Liver (tissue), 9 donors: ENCODE data around the gene AFDN. TPM values are rescaled to one million over a fixed set of nuclear protein-coding genes. Genes with fewer than 3 reads are reported as not detected.

Experiments
- DNase-seq: peaks from one replicate; pipeline ENCODE4 v3.0.0-alpha.2; 2017; ENCODE audit warnings: low spot score
- H3K27ac ChIP-seq, 2 donors: one replicate each; pipeline ENCODE4 v1.7.0; 2013; ENCODE audit warnings: inconsistent platforms in 2 of 2, low read length in 2 of 2, control low read depth in 1 of 2, low read depth in 1 of 2, mild to moderate bottlenecking in 1 of 2
- H3K27me3 ChIP-seq, 4 donors: one replicate each; pipeline versions ENCODE4 v1.6.1 to v1.7.0; 2013; ENCODE audit warnings: low read length in 3 of 4, inconsistent platforms in 1 of 4, mild to moderate bottlenecking in 1 of 4, moderate library complexity in 1 of 4; ENCODE audit not compliant: control insufficient read depth in 4 of 4, insufficient read depth in 4 of 4
- H3K36me3 ChIP-seq, 4 donors: one replicate each; pipeline versions ENCODE4 v1.6.1 to v1.7.0; 2013; ENCODE audit warnings: low read length in 3 of 4, mild to moderate bottlenecking in 3 of 4, low read depth in 1 of 4, moderate library complexity in 1 of 4; ENCODE audit not compliant: control insufficient read depth in 4 of 4, insufficient read depth in 3 of 4
- H3K4me1 ChIP-seq, 4 donors: one replicate each; pipeline versions ENCODE4 v1.6.1 to v1.7.0; 2013; ENCODE audit warnings: low read length in 3 of 4, mild to moderate bottlenecking in 3 of 4, moderate library complexity in 1 of 4; ENCODE audit not compliant: control insufficient read depth in 4 of 4, insufficient read depth in 4 of 4
- H3K4me3 ChIP-seq, 3 donors: one replicate each; pipeline versions ENCODE4 v1.6.1 to v1.7.0; 2013; ENCODE audit warnings: low read length in 3 of 3, control low read depth in 1 of 3, low read depth in 1 of 3, mild to moderate bottlenecking in 1 of 3
- H3K9ac ChIP-seq, 2 donors: one replicate each; pipeline ENCODE4 v1.7.0; 2013; ENCODE audit warnings: low read length in 2 of 2, mild to moderate bottlenecking in 2 of 2, moderate library complexity in 2 of 2, control low read depth in 1 of 2, low read depth in 1 of 2
- H3K9me3 ChIP-seq, 4 donors: one replicate each; pipeline versions ENCODE4 v1.6.1 to v1.7.0; 2013; ENCODE audit warnings: low read length in 3 of 4; ENCODE audit not compliant: control insufficient read depth in 4 of 4
- ATF3 ChIP-seq: IDR thresholded peaks from 2 replicates; pipeline ENCODE4 v1.6.1; 2016; ENCODE audit warnings: antibody characterized with exemption
- CTCF ChIP-seq: fragments of 150-350 bp; IDR thresholded peaks from 2 replicates; pipeline ENCODE4 v1.5.1; 2017; ENCODE audit warnings: improper control_type of control experiment, low read depth, low read length; ENCODE audit not compliant: missing input control
- EGR1 ChIP-seq, 2 donors: IDR thresholded peaks; 2 replicates each; pipeline ENCODE4 v1.6.1; 2016 to 2018; ENCODE audit warnings: antibody characterized with exemption in 2 of 2, low read depth in 2 of 2
- FOXA1 ChIP-seq: IDR thresholded peaks from 2 replicates; pipeline ENCODE4 v1.6.1; 2016; ENCODE audit warnings: antibody characterized with exemption
- FOXA2 ChIP-seq: IDR thresholded peaks from 2 replicates; pipeline ENCODE4 v1.6.1; 2016; ENCODE audit warnings: antibody characterized with exemption
- GABPA ChIP-seq, 2 donors: IDR thresholded peaks in 1 of 2; conservative IDR thresholded peaks in 1 of 2; 2 replicates each; pipeline ENCODE4 v1.6.1; 2016; ENCODE audit warnings: antibody characterized with exemption in 2 of 2, mild to moderate bottlenecking in 1 of 2, moderate library complexity in 1 of 2
- HNF4A ChIP-seq, 2 donors: conservative IDR thresholded peaks; 2 replicates each; pipeline ENCODE4 v1.6.1; 2016; ENCODE audit warnings: antibody characterized with exemption in 2 of 2, mild to moderate bottlenecking in 2 of 2
- HNF4G ChIP-seq: IDR thresholded peaks from 2 replicates; pipeline ENCODE4 v1.6.1; 2016; ENCODE audit warnings: antibody characterized with exemption
- JUND ChIP-seq, 2 donors: IDR thresholded peaks; 2 replicates each; pipeline ENCODE4 v1.6.1; 2016; ENCODE audit warnings: antibody characterized with exemption in 2 of 2
- MAX ChIP-seq: IDR thresholded peaks from 2 replicates; pipeline ENCODE4 v1.6.1; 2016; ENCODE audit warnings: antibody characterized with exemption
- NR2F2 ChIP-seq: IDR thresholded peaks from 2 replicates; pipeline ENCODE4 v1.6.1; 2016; ENCODE audit warnings: antibody characterized with exemption
- RAD21 ChIP-seq, 2 donors: IDR thresholded peaks; 2 replicates each; pipeline ENCODE4 v1.6.1; 2016; ENCODE audit warnings: antibody characterized with exemption in 2 of 2, mild to moderate bottlenecking in 2 of 2
- REST ChIP-seq: IDR thresholded peaks from 2 replicates; pipeline ENCODE4 v1.6.1; 2016; ENCODE audit warnings: antibody characterized with exemption, mild to moderate bottlenecking
- RXRA ChIP-seq, 2 donors: IDR thresholded peaks; 2 replicates each; pipeline ENCODE4 v1.6.1; 2017 to 2018; ENCODE audit warnings: antibody characterized with exemption in 2 of 2, mild to moderate bottlenecking in 1 of 2
- SP1 ChIP-seq: IDR thresholded peaks from 2 replicates; pipeline ENCODE4 v1.6.1; 2018; ENCODE audit warnings: antibody characterized with exemption, mild to moderate bottlenecking
- TAF1 ChIP-seq: conservative IDR thresholded peaks from 2 replicates; pipeline ENCODE4 v1.6.1; 2016; ENCODE audit warnings: antibody characterized with exemption, mild to moderate bottlenecking
- YY1 ChIP-seq: IDR thresholded peaks from 2 replicates; pipeline ENCODE4 v1.6.1; 2016; ENCODE audit warnings: antibody characterized with exemption, mild to moderate bottlenecking
- ZBTB33 ChIP-seq: IDR thresholded peaks from 2 replicates; pipeline ENCODE4 v1.6.1; 2016; ENCODE audit warnings: antibody characterized with exemption
- WGBS: extraction: QIAGEN DNeasy Blood & Tissue Kit; methylation state at CpG from one replicate; pipeline ENCODE4 v1.1.7; 2013; 5-methylcytosine and 5-hydroxymethylcytosine counted together
- polyA plus RNA-seq, 2 donors: library from polyadenylated mRNA; stranded (reverse) in 1 of 2; unstranded in 1 of 2; fragments of 200-250 nt in 1 of 2; fragments of >200 nt in 1 of 2; fragmentation: Nextera tagmentation in 1 of 2; extraction: Ambion mirVana in 1 of 2; gene quantifications; one replicate each; pipeline versions ENCODE4 v1.2.1 to v1.2.3, GENCODE V29; 2013 to 2015
- total RNA-seq, 2 donors: library from RNA; depleted of rRNA; stranded (reverse); fragments of >200 nt; gene quantifications; one replicate each; pipeline ENCODE4 v1.2.3, GENCODE V29; 2014
- donor health status: healthy.
- donor health status: healthy.
- donor health status: healthy.
- donor health status: healthy.
- donor health status: healthy.

The AFDN gene
- total and polyA plus RNA-seq, 4 donors: 21.3 to 145 (median 29.3) TPM

GRCh38 chr6:167838207-167838748 lies 11.6 kb downstream of the AFDN start:
- no peaks in the 10 kb centered on the region for H3K9me3 ChIP-seq
- H3K27me3 ChIP-seq: no peaks in the 10 kb centered on the region
- DNase-seq: no peak
- H3K36me3 ChIP-seq: no peaks in the 10 kb centered on the region
- no peak overlapping the region for H3K4me3 ChIP-seq
- TF ChIP-seq GABPA (IDR thresholded peaks at IDR 0.05 in 1 of 2, conservative IDR thresholded peaks at IDR 0.05 in 1 of 2) (no peak), MAX (no peak), RXRA (IDR thresholded peaks at IDR 0.05) (no peak), ZBTB33 (no peak), NR2F2 (no peak), FOXA1 (no peak), RAD21 (IDR thresholded peaks at IDR 0.05) (no peak), HNF4G (no peak), YY1 (no peak), REST (no peak), HNF4A (conservative IDR thresholded peaks at IDR 0.05) (no peak), JUND (IDR thresholded peaks at IDR 0.05) (no peak), EGR1 (IDR thresholded peaks at IDR 0.05; ENCODE audit: low read depth in 2 of 2) (no peak), ATF3 (no peak), TAF1 (no peak)
- no peak overlapping the region for H3K9ac ChIP-seq
- no peak overlapping the region for H3K27ac ChIP-seq
- 96% methylated on average over 6 of the region's 6 CpGs for WGBS
- H3K4me1 ChIP-seq: peaks cover 5 to 18% (median 14%) of the 10 kb centered on the region in 4 donors

GRCh38 chr6:167839343-167839742 lies 12.6 kb downstream of the AFDN start:
- Histone ChIP-seq H3K27me3 (no peaks in the 10 kb centered on the region), H3K36me3 (no peaks in the 10 kb centered on the region), H3K4me3 (no peak overlapping the region), H3K9me3 (no peaks in the 10 kb centered on the region), H3K27ac (no peak overlapping the region), H3K4me1 (peaks cover 5 to 18% (median 13%) of the 10 kb centered on the region in 4 donors), H3K9ac (no peak overlapping the region)
- WGBS: 93% methylated on average over 3 of the region's 3 CpGs
- no peak for DNase-seq
- no peak for TF ChIP-seq YY1
- TF ChIP-seq REST: no peak
- no peak for TF ChIP-seq TAF1
- no peak for TF ChIP-seq FOXA1
- TF ChIP-seq EGR1 (IDR thresholded peaks at IDR 0.05; ENCODE audit: low read depth in 2 of 2): no peak
- no peak for TF ChIP-seq FOXA2
- TF ChIP-seq NR2F2: no peak
- TF ChIP-seq MAX: no peak
- no peak for TF ChIP-seq RXRA (IDR thresholded peaks at IDR 0.05)
- TF ChIP-seq CTCF: no peak
- no peak for TF ChIP-seq ZBTB33
- TF ChIP-seq RAD21 (IDR thresholded peaks at IDR 0.05): no peak
- no peak for TF ChIP-seq SP1
